Measurements from ENCODE around the gene TAF11L10. TPM values are rescaled to one million over a fixed set of nuclear protein-coding genes. Genes with fewer than 3 reads are reported as not detected.
"Not testable (repeated sequence)": the region's sequence is repeated elsewhere in the genome, so short reads cannot be mapped to it uniquely, and the experiment has no call there.

TAF11L10 gene
- not detected for total RNA-seq

DNA sequence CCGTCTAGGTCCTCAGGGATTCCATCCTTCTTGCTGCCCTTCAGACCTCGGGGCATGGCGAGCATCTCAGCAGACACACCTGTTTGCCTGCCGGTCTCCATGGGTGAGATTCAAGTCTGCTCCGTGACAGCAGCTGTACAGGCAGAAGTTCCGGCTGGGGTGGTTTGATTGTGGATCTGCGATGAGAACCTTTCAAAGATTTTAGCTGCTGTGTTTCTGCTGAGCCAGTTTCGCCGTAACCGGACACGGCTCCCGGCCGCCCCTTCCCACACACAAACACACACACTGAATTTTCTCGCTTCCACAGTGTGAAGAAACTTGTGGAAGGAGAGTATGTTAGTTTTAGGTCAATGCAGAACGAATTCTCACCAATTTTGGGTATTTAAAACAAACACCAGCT, at the start of gene TAF11L10:
TAF11L10 (minus strand) TSS at position 101 of the 400 bp plus-strand sequence.
- H3K27me3 Mint-ChIP-seq; H3K9me3 Mint-ChIP-seq; H3K4me1 Mint-ChIP-seq (ENCODE audit: low read depth); H3K36me3 Mint-ChIP-seq; intact Hi-C loops (cut with micrococcal nuclease); CTCF ChIA-PET; H3K4me3 Mint-ChIP-seq; H3K27ac Mint-ChIP-seq; DNase-seq; POLR2A ChIA-PET: not testable (repeated sequence)

DNA sequence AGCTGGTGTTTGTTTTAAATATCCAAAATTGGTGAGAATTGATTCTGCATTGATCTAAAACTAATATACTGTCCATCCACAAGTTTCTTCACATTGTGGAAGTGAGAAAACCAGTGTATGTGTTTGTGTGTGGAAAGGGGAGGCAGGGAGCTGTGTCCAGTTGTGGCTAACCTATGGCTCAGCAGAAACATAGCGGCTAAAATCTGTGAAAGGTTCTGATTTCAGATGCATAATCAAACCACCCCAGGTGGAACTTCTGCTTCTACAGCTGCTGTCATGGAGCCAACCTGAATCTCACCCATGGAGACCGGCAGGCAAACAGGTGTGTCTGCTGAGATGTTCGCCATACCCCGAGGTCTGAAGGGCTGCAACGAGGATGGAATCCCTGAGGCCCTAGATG, 36.5 kb upstream of the TAF11L10 start, which contains the start of gene TAF11L14:
TAF11L14 (plus strand) TSS at position 301 of the 400 bp plus-strand sequence.
- Mint-ChIP-seq H3K9me3 (peaks cover 1% of the 10 kb centered on the region), H3K27ac (no peak within 1 kb of the TSS), H3K4me1 (ENCODE audit: low read depth) (no peaks in the 10 kb centered on the region), H3K27me3 (no peaks in the 10 kb centered on the region), H3K36me3 (no peaks in the 10 kb centered on the region), H3K4me3 (no peak within 1 kb of the TSS)
- ChIA-PET POLR2A (no interaction called here), CTCF (no interaction called here)
- no peak for DNase-seq
- intact Hi-C loops (cut with micrococcal nuclease): no loop called here

DNA sequence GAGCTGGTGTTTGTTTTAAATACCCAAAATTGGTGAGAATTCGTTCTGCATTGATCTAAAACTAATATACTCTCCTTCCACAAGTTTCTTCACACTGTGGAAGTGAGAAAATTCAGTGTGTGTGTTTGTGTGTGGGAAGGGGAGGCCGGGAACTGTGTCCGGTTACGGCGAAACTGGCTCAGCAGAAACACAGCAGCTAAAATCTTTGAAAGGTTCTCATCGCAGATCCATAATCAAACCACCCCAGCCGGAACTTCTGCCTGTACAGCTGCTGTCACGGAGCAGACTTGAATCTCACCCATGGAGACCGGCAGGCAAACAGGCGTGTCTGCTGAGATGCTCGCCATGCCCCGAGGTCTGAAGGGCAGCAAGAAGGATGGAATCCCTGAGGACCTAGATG, 34.2 kb upstream of the TAF11L10 start, which contains the start of gene TAF11L13:
TAF11L13 (plus strand) TSS at position 301 of the 400 bp plus-strand sequence.
- CTCF ChIA-PET: not testable (repeated sequence)

DNA sequence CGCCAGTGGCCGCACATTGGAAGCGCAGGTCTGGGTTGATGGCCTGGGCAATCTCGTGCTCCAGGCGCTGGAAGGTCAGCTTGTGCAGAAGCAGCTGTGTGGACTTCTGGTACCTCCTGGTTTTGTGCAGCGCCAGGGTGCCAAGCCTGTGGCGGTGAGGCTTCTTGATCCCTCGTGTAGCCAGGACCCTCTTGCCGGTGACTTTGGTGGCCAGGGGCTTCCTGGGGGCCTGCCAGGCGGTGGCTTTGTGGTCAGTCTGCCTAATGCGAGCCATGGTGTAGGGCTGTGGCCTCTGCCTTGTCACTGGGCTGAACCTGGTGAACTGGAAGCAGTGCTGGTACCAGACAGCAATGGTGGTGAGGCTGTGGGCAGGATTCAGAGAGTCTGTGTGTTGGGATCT, 28.1 kb upstream of the TAF11L10 start:
- Mint-ChIP-seq H3K27ac (no peak overlapping the region), H3K27me3 (no peaks in the 10 kb centered on the region), H3K4me3 (no peak overlapping the region), H3K36me3 (no peaks in the 10 kb centered on the region), H3K9me3 (peaks cover 4% of the 10 kb centered on the region), H3K4me1 (ENCODE audit: low read depth) (no peaks in the 10 kb centered on the region)
- ChIA-PET CTCF (no interaction called here), POLR2A (no interaction called here)
- intact Hi-C loops (cut with micrococcal nuclease): no loop called here
- no peak for DNase-seq

More for the DNA sequence above, 34.2 kb upstream of the TAF11L10 start, which contains the start of gene TAF11L13:
- intact Hi-C loops (cut with micrococcal nuclease); DNase-seq; H3K9me3 Mint-ChIP-seq; H3K27ac Mint-ChIP-seq; H3K36me3 Mint-ChIP-seq; H3K27me3 Mint-ChIP-seq; H3K4me3 Mint-ChIP-seq; H3K4me1 Mint-ChIP-seq (ENCODE audit: low read depth); POLR2A ChIA-PET: not testable (repeated sequence)

DNA sequence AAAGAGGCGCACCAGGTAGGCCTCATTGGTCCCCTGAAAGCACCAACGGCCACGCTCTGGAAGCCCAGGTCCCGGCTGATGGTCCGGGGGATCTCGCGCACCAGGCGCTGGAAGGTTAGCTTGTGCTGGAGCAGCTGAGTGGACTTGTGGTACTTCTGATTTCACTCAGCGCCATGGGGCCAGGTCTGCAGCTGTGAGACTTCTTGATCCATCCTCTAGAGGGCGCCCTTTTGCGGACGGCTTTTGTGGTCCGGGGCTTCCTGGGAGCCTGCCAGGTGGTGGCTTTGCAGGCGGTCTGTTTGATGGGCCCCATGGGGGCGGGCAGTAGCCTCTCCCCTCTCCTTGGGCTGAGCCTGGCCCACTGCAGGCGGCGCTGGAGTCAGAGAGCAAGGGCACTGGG, 23.0 kb upstream of the TAF11L10 start:
- H3K9me3 Mint-ChIP-seq: peaks cover 6% of the 10 kb centered on the region
- H3K27me3 Mint-ChIP-seq: no peaks in the 10 kb centered on the region
- intact Hi-C loops (cut with micrococcal nuclease): no loop called here
- H3K27ac Mint-ChIP-seq: no peak overlapping the region
- H3K36me3 Mint-ChIP-seq: no peaks in the 10 kb centered on the region
- H3K4me3 Mint-ChIP-seq: no peak overlapping the region
- ChIA-PET CTCF (no interaction called here), POLR2A (no interaction called here)
- no peak for DNase-seq
- no peaks in the 10 kb centered on the region for H3K4me1 Mint-ChIP-seq (ENCODE audit: low read depth)

DNA sequence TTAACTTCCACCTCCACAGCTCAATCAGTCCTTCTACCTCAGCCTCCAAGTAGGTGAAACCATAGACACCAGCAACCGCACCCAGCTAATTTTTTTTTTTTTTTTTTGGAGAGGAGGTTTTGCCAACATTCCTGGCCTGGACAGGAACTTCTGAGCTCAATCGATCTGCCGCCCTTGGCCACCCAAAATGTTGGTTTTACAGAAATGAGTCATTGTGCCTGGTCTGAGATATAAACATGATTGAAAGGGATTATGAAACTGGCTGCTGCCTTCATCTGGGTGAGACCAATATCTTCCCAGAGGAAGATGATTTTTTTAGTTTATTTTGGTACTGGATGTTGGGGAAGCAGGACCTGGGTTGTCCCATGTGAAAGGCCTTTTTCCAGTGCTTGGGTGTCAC, 21.7 kb upstream of the TAF11L10 start:
- ChIA-PET POLR2A (no interaction called here), CTCF (interaction anchor here (0.7 kb wide), 1 partner anchor 179 kb away, joined by 3 read pairs; no protein-coding TSS in a partner anchor)
- H3K36me3 Mint-ChIP-seq: no peaks in the 10 kb centered on the region
- no peaks in the 10 kb centered on the region for H3K4me1 Mint-ChIP-seq (ENCODE audit: low read depth)
- intact Hi-C loops (cut with micrococcal nuclease): no loop called here
- DNase-seq: no peak
- no peaks in the 10 kb centered on the region for H3K27me3 Mint-ChIP-seq
- H3K9me3 Mint-ChIP-seq: peaks cover 4% of the 10 kb centered on the region
- H3K4me3 Mint-ChIP-seq: no peak overlapping the region
- H3K27ac Mint-ChIP-seq: no peak overlapping the region

DNA sequence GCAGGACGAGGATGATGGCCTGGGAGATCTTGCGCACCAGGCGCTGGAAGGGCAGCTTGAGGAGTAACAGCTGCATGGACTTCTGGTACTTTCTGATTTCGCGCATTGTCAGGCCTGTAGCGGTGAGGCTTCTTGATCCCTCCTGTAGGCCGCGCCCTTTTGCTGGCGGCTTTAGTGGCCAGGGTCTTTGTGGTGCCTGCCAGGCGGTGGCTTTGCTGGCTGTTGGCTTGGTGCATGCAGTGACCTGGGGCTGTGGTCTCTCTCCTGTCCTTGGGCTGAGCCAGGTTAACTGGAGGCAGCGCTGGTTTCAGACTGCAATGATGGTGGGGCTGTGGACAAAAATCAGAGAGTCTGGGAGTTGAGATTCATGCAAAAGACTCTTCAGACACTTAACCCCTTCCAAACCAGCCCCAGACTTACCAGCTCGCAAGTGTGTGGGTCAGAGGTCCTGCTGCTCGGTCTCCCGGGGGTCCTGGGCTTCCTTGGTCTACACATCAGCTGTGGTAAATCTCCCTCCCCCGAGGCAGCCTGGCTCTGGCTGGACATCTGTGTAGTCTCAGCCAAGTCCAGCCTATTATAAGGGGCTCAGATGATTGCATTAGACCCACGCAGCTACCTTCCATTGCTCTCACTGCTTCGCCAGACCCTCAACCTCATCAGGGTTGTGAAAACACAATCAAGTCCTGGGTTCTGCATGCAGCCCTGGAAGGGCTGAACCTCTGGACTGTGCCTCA, 17.4 kb upstream of the TAF11L10 start:
- Mint-ChIP-seq H3K4me3 (no peak overlapping the region), H3K27me3 (no peaks in the 10 kb centered on the region), H3K4me1 (ENCODE audit: low read depth) (no peaks in the 10 kb centered on the region), H3K9me3 (peaks cover 8% of the 10 kb centered on the region), H3K27ac (no peak overlapping the region), H3K36me3 (no peaks in the 10 kb centered on the region)
- no peak for DNase-seq
- POLR2A ChIA-PET: no interaction called here
- intact Hi-C loops (cut with micrococcal nuclease): no loop called here
- CTCF ChIA-PET: no interaction called here

DNA sequence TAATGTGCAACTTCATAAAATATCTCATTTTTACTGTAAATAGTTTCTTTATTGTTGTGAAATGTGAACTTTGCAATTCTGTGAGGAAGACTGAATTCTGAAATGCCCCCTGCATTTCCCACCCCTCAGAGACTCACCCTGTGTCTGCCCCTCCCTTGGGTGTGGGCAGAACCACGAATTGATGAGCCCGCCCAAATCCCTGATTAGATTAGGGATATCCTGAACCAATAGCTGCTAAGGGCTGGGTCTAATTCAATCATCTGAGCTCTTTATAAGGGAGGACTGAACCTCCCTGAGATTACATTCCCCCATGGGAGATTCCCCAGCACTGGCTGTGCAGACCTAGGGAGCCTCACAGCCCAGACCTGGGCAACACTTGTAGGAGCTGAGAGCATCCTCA, 12.5 kb upstream of the TAF11L10 start, which contains the start of gene TAF11L12:
TAF11L12 (plus strand) TSS at position 301 of the 400 bp plus-strand sequence.
- H3K4me1 Mint-ChIP-seq (ENCODE audit: low read depth); POLR2A ChIA-PET; H3K4me3 Mint-ChIP-seq; H3K9me3 Mint-ChIP-seq; DNase-seq; H3K27me3 Mint-ChIP-seq; intact Hi-C loops (cut with micrococcal nuclease); H3K36me3 Mint-ChIP-seq; H3K27ac Mint-ChIP-seq; CTCF ChIA-PET: not testable (repeated sequence)

DNA sequence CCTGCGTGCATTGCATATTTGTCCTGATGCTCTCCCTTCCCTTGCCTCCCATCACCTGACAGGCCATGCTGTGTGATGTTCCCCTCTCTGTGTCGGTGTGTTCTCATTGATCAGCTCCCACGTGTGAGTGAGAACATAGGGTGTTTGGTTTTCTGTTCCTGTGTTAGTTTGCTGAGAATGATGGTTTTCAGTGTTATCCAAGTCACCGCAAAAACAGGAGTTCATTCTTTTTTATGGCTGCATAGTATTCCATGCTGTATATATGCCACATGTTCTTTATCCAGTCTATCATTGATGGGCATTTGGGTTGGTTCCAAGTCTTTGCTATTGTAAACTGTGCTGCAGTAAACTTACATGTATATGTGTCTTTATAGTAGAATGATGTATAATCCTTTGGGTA, 9.8 kb upstream of the TAF11L10 start:
- H3K27ac Mint-ChIP-seq; H3K4me3 Mint-ChIP-seq; CTCF ChIA-PET; H3K27me3 Mint-ChIP-seq; intact Hi-C loops (cut with micrococcal nuclease); H3K4me1 Mint-ChIP-seq (ENCODE audit: low read depth); H3K36me3 Mint-ChIP-seq; POLR2A ChIA-PET; DNase-seq: not testable (repeated sequence)
- peaks cover 11% of the 10 kb centered on the region for H3K9me3 Mint-ChIP-seq

DNA sequence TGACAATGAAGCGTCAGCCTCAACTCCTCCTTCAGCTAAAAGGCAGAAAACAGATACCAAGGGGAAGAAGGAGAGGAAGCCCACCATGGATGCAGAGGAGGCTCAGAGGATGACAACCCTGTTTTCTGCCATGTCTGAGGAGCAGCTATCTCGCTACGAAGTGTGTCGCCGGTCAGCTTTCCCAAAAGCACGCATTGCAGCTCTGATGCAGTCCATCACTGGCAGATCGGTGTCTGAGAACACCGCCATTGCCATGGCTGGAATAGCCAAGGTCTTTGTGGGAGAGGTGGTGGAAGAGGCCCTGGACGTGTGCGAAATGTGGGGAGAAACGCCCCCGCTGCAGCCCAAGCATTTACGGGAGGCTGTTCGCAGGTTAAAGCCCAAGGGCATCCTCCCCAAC, 7.3 kb upstream of the TAF11L10 start:
- no peak overlapping the region for H3K4me3 Mint-ChIP-seq
- H3K27ac Mint-ChIP-seq: no peak overlapping the region
- ChIA-PET POLR2A (no interaction called here), CTCF (no interaction called here)
- H3K4me1 Mint-ChIP-seq (ENCODE audit: low read depth): no peaks in the 10 kb centered on the region
- peaks cover 8% of the 10 kb centered on the region for H3K9me3 Mint-ChIP-seq
- no peaks in the 10 kb centered on the region for H3K36me3 Mint-ChIP-seq
- intact Hi-C loops (cut with micrococcal nuclease): no loop called here
- DNase-seq: no peak
- no peaks in the 10 kb centered on the region for H3K27me3 Mint-ChIP-seq

DNA sequence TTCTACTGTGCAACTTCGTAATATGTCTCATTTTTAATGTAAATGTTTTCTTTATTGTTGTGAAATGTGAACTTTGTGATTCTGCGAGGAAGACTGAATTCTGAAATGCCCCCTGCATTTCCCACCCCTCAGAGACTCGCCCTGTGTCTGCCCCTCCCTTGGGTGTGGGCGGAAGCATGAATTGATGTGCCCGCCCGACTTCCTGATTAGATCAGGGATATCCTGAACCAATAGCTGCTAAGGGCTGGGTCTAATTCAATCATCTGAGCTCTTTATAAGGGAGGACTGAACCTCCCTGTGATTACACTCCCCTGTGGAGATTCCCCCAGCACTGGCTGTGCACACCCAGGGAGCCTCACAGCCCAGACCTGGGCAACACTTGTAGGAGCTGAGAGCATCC, 6.3 kb upstream of the TAF11L10 start, which contains the start of gene TAF11L11:
TAF11L11 (plus strand) TSS at position 304 of the 400 bp plus-strand sequence.
- H3K4me1 Mint-ChIP-seq (ENCODE audit: low read depth); H3K27me3 Mint-ChIP-seq; H3K9me3 Mint-ChIP-seq; H3K36me3 Mint-ChIP-seq; H3K27ac Mint-ChIP-seq; POLR2A ChIA-PET; H3K4me3 Mint-ChIP-seq; DNase-seq; CTCF ChIA-PET; intact Hi-C loops (cut with micrococcal nuclease): not testable (repeated sequence)

DNA sequence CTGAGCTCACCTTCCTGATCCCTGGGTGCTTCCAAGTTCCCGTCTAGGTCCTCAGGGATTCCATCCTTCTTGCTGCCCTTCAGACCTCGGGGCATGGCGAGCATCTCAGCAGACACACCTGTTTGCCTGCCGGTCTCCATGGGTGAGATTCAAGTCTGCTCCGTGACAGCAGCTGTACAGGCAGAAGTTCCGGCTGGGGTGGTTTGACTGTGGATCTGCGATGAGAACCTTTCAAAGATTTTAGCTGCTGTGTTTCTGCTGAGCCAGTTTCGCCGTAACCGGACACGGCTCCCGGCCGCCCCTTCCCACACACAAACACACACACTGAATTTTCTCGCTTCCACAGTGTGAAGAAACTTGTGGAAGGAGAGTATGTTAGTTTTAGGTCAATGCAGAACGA, 3.4 kb downstream of the TAF11L10 start, which contains the start of gene TAF11L9:
TAF11L9 (minus strand) TSS at position 140 of the 400 bp plus-strand sequence.
- intact Hi-C loops (cut with micrococcal nuclease); H3K27me3 Mint-ChIP-seq; POLR2A ChIA-PET; H3K27ac Mint-ChIP-seq; H3K9me3 Mint-ChIP-seq; H3K4me1 Mint-ChIP-seq (ENCODE audit: low read depth); DNase-seq; H3K4me3 Mint-ChIP-seq; H3K36me3 Mint-ChIP-seq; CTCF ChIA-PET: not testable (repeated sequence)

DNA sequence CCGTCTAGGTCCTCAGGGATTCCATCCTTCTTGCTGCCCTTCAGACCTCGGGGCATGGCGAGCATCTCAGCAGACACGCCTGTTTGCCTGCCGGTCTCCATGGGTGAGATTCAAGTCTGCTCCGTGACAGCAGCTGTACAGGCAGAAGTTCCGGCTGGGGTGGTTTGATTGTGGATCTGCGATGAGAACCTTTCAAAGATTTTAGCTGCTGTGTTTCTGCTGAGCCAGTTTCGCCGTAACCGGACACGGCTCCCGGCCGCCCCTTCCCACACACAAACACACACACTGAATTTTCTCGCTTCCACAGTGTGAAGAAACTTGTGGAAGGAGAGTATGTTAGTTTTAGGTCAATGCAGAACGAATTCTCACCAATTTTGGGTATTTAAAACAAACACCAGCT, 6.8 kb downstream of the TAF11L10 start, which contains the start of gene TAF11L8:
TAF11L8 (minus strand) TSS at position 101 of the 400 bp plus-strand sequence.
- H3K4me1 Mint-ChIP-seq (ENCODE audit: low read depth); POLR2A ChIA-PET; DNase-seq; CTCF ChIA-PET; H3K36me3 Mint-ChIP-seq; intact Hi-C loops (cut with micrococcal nuclease); H3K27ac Mint-ChIP-seq; H3K4me3 Mint-ChIP-seq; H3K9me3 Mint-ChIP-seq; H3K27me3 Mint-ChIP-seq: not testable (repeated sequence)

Data from activated CD4-positive, alpha-beta memory T cell treated with anti-CD3 and anti-CD28 coated beads for 36 hours (primary cell).